ENCODE measurements around the gene ERO1B. TPM values are rescaled to one million over a fixed set of nuclear protein-coding genes. Genes with fewer than 3 reads are reported as not detected.

Gene ERO1B
- total RNA-seq, 2 experiments from 2014 or later, result 2.6 to 4.8 TPM

GRCh38 chr1:236185687-236186086 lies 96.1 kb downstream of the ERO1B start:
- Mint-ChIP-seq H3K4me1 (peaks cover 6% of the 10 kb centered on the region), H3K4me3 (no peak overlapping the region), H3K27me3 (no peaks in the 10 kb centered on the region), H3K36me3 (peaks cover 24% of the 10 kb centered on the region), H3K9me3 (ENCODE audit: low read depth) (no peaks in the 10 kb centered on the region), H3K27ac (no peak overlapping the region)
- no peak for ATAC-seq
- CTCF ChIA-PET, result no interaction called here
- no peak for DNase-seq

GRCh38 chr1:236181059-236181458 lies 100.7 kb downstream of the ERO1B start:
- H3K9me3 Mint-ChIP-seq (ENCODE audit: low read depth), result no peaks in the 10 kb centered on the region
- H3K4me3 Mint-ChIP-seq, result no peak overlapping the region
- ATAC-seq (no peak), DNase-seq (no peak)
- no peaks in the 10 kb centered on the region for H3K27me3 Mint-ChIP-seq
- H3K4me1 Mint-ChIP-seq, result peaks cover 6% of the 10 kb centered on the region
- CTCF ChIA-PET, result no interaction called here
- H3K27ac Mint-ChIP-seq, result no peak overlapping the region
- H3K36me3 Mint-ChIP-seq, result peaks cover 8% of the 10 kb centered on the region

GRCh38 chr1:236179634-236180033 lies 102.1 kb downstream of the ERO1B start:
- DNase-seq (no peak), ATAC-seq (no peak)
- Mint-ChIP-seq H3K36me3 (peaks cover 5% of the 10 kb centered on the region), H3K27me3 (no peaks in the 10 kb centered on the region), H3K4me3 (no peak overlapping the region), H3K4me1 (peaks cover 2% of the 10 kb centered on the region), H3K9me3 (ENCODE audit: low read depth) (no peaks in the 10 kb centered on the region), H3K27ac (no peak overlapping the region)
- CTCF ChIA-PET, result no interaction called here

GRCh38 chr1:236176337-236177336 lies 105.1 kb downstream of the ERO1B start:
- H3K4me1 Mint-ChIP-seq, result peaks cover 2% of the 10 kb centered on the region
- ATAC-seq (no peak), DNase-seq (no peak)
- CTCF ChIA-PET, result no interaction called here
- H3K36me3 Mint-ChIP-seq, result peaks cover 5% of the 10 kb centered on the region
- H3K27ac Mint-ChIP-seq, result no peak overlapping the region
- no peak overlapping the region for H3K4me3 Mint-ChIP-seq
- H3K27me3 Mint-ChIP-seq, result no peaks in the 10 kb centered on the region
- H3K9me3 Mint-ChIP-seq (ENCODE audit: low read depth), result no peaks in the 10 kb centered on the region

GRCh38 chr1:236175642-236176336 lies 106.0 kb downstream of the ERO1B start:
- no peaks in the 10 kb centered on the region for H3K27me3 Mint-ChIP-seq
- H3K27ac Mint-ChIP-seq, result no peak overlapping the region
- H3K9me3 Mint-ChIP-seq (ENCODE audit: low read depth), result no peaks in the 10 kb centered on the region
- CTCF ChIA-PET, result interaction anchor here (0.5 kb wide), 1 partner anchor 216 kb away, joined by 3 read pairs; no protein-coding TSS in a partner anchor
- peaks cover 2% of the 10 kb centered on the region for H3K36me3 Mint-ChIP-seq
- ATAC-seq (no peak), DNase-seq (no peak)
- no peaks in the 10 kb centered on the region for H3K4me1 Mint-ChIP-seq
- no peak overlapping the region for H3K4me3 Mint-ChIP-seq

- no peak overlapping the region for H3K27ac Mint-ChIP-seq
- no peaks in the 10 kb centered on the region for H3K27me3 Mint-ChIP-seq
- ATAC-seq (no peak), DNase-seq (peak; percentile 5)
- no peaks in the 10 kb centered on the region for H3K36me3 Mint-ChIP-seq
- CTCF ChIA-PET, result no interaction called here
- no peaks in the 10 kb centered on the region for H3K9me3 Mint-ChIP-seq (ENCODE audit: low read depth)
- H3K4me1 Mint-ChIP-seq, result no peaks in the 10 kb centered on the region
- no peak overlapping the region for H3K4me3 Mint-ChIP-seq
Measured at GRCh38 chr1:236173174-236173767, 108.5 kb downstream of the ERO1B start.

GRCh38 chr1:236172041-236172579 lies 109.6 kb downstream of the ERO1B start:
- Mint-ChIP-seq H3K27me3 (no peaks in the 10 kb centered on the region), H3K36me3 (no peaks in the 10 kb centered on the region), H3K4me3 (no peak overlapping the region), H3K27ac (no peak overlapping the region), H3K4me1 (no peaks in the 10 kb centered on the region), H3K9me3 (ENCODE audit: low read depth) (no peaks in the 10 kb centered on the region)
- DNase-seq (no peak), ATAC-seq (no peak)
- CTCF ChIA-PET, result no interaction called here

- Mint-ChIP-seq H3K4me3 (no peak overlapping the region), H3K27me3 (no peaks in the 10 kb centered on the region), H3K27ac (no peak overlapping the region), H3K9me3 (ENCODE audit: low read depth) (no peaks in the 10 kb centered on the region), H3K36me3 (peaks cover 4% of the 10 kb centered on the region), H3K4me1 (peaks cover 3% of the 10 kb centered on the region)
- ATAC-seq (no peak), DNase-seq (peak; percentile 40)
- CTCF ChIA-PET, result interaction anchor here (0.7 kb wide), 1 partner anchor 12 kb away, joined by 3 read pairs; no protein-coding TSS in a partner anchor
Measured at GRCh38 chr1:236168716-236169429, 112.9 kb downstream of the ERO1B start.

GRCh38 chr1:236167578-236167977 lies 114.2 kb downstream of the ERO1B start:
- Mint-ChIP-seq H3K4me3 (no peak overlapping the region), H3K27ac (no peak overlapping the region), H3K36me3 (peaks cover 12% of the 10 kb centered on the region), H3K27me3 (no peaks in the 10 kb centered on the region), H3K9me3 (ENCODE audit: low read depth) (peaks cover 4% of the 10 kb centered on the region), H3K4me1 (peaks cover 8% of the 10 kb centered on the region)
- no peak for ATAC-seq
- DNase-seq, result peak; percentile 31
- CTCF ChIA-PET, result no interaction called here

GRCh38 chr1:236167154-236167553 lies 114.6 kb downstream of the ERO1B start:
- Mint-ChIP-seq H3K36me3 (peaks cover 13% of the 10 kb centered on the region), H3K27me3 (no peaks in the 10 kb centered on the region), H3K4me1 (peaks cover 8% of the 10 kb centered on the region), H3K9me3 (ENCODE audit: low read depth) (peaks cover 4% of the 10 kb centered on the region), H3K27ac (no peak overlapping the region), H3K4me3 (no peak overlapping the region)
- ATAC-seq (no peak), DNase-seq (peak; percentile 23)
- CTCF ChIA-PET, result no interaction called here

- Mint-ChIP-seq H3K4me3 (no peak overlapping the region), H3K4me1 (peaks cover 11% of the 10 kb centered on the region), H3K27me3 (no peaks in the 10 kb centered on the region), H3K27ac (no peak overlapping the region), H3K36me3 (peaks cover 24% of the 10 kb centered on the region), H3K9me3 (ENCODE audit: low read depth) (peaks cover 9% of the 10 kb centered on the region)
- DNase-seq (peak; percentile 9), ATAC-seq (no peak)
- CTCF ChIA-PET, result no interaction called here
Measured at GRCh38 chr1:236166041-236166440, 115.7 kb downstream of the ERO1B start.

All from activated CD8-positive, alpha-beta memory T cell treated with anti-CD3 and anti-CD28 coated beads, Interleukin-2, amount 10 ng/mL, durations not matched to agents 7 days and 5 days (primary cell).